A549 (cell line): Measurements from ENCODE around the gene TPSG1. TPM values are rescaled to one million over a fixed set of nuclear protein-coding genes. Genes with fewer than 3 reads are reported as not detected.
"Not testable (repeated sequence)": the region's sequence is repeated elsewhere in the genome, so short reads cannot be mapped to it uniquely, and the experiment has no call there.

Source experiments
- ATAC-seq, 2 experiments: fragments of 200-7000 bp in 1 of 2; fragments of >200 bp in 1 of 2; cut with Nextera tagmentation in 1 of 2; cut with Tn5 transposase in 1 of 2; 3 replicates each; pipeline versions ENCODE4 v1.8.0 to v1.9.1; 2018 to 2020; ENCODE audit warnings: mild to moderate bottlenecking in 1 of 2, moderate library complexity in 1 of 2
- CTCF ChIA-PET: fragments of 300-600 bp; sonication (Branson Sonifier 250); formaldehyde crosslinking; extraction: SDS; loops from one replicate; lab custom pipeline; 2021; ENCODE audit warnings: antibody characterized with exemption, inconsistent platforms; lab: Yijun Ruan, JAX
- POLR2A ChIA-PET: fragments of 350-600 bp; formaldehyde crosslinking; extraction: SDS; loops from one replicate; lab custom pipeline; 2021; ENCODE audit warnings: antibody characterized with exemption, inconsistent platforms; lab: Yijun Ruan, JAX
- DNase-seq, 2 experiments: peaks; one replicate each; pipeline versions ENCODE4 v3.0.0 to v3.0.0-alpha.2; 2011 to 2016; ENCODE audit warnings: low read depth in 1 of 2, low spot score in 1 of 2
- FAIRE-seq: peaks from 2 replicates; lab custom pipeline; 2011; peaks lifted over from hg19 to GRCh38; lab: Jason Lieb, UNC
- H3K27ac ChIP-seq, 2 experiments: fragments of >200 bp; sonication (Bioruptor Twin); formaldehyde crosslinking; 3 replicates each; pipeline ENCODE4 v1.5.1; 2016 to 2017
- H3K4me1 ChIP-seq: fragments of >200 bp; sonication (Bioruptor Twin); formaldehyde crosslinking; 3 replicates; pipeline ENCODE4 v1.6.1; 2016
- H3K4me2 ChIP-seq: fragments of >200 bp; sonication (Bioruptor Twin); formaldehyde crosslinking; 3 replicates; pipeline ENCODE4 v1.6.1; 2016
- H3K4me3 ChIP-seq: fragments of >200 bp; sonication (Bioruptor Twin); formaldehyde crosslinking; 3 replicates; pipeline ENCODE4 v1.5.1; 2016
- H3K9me3 ChIP-seq: fragments of >200 bp; sonication (Bioruptor Twin); formaldehyde crosslinking; 3 replicates; pipeline ENCODE4 v1.6.1; 2016
- CBX8 ChIP-seq: fragments of 200-600 bp; sonication (generic); IDR thresholded peaks from 2 replicates; pipeline ENCODE4 v1.6.1; 2016
- CEBPB ChIP-seq, 2 experiments: fragments of >200 bp in 1 of 2; sonication (Bioruptor Twin) in 1 of 2; formaldehyde crosslinking in 1 of 2; IDR thresholded peaks; 2 replicates each; pipeline ENCODE4 v1.6.1; 2012 to 2016
- CHD2 ChIP-seq: fragments of 150-350 bp; IDR thresholded peaks from 2 replicates; pipeline ENCODE4 v1.6.1; 2014; ENCODE audit warnings: low read length; ENCODE audit not compliant: partially characterized antibody
- CHD4 ChIP-seq: fragments of 200-600 bp; sonication (generic); IDR thresholded peaks from 2 replicates; pipeline ENCODE4 v1.6.1; 2016; ENCODE audit warnings: antibody characterized with exemption, mild to moderate bottlenecking, borderline replicate concordance
- ELK1 ChIP-seq: fragments of 150-350 bp; IDR thresholded peaks from 2 replicates; pipeline ENCODE4 v1.6.1; 2014; ENCODE audit warnings: low read depth, mild to moderate bottlenecking, low read length
- EP300 ChIP-seq, 2 experiments: fragments of >200 bp; sonication (Bioruptor Twin); formaldehyde crosslinking; IDR thresholded peaks; 2 replicates in 1 of 2; 3 replicates in 1 of 2; pipeline ENCODE4 v1.6.1; 2016 to 2017
- HMGXB4 ChIP-seq: fragments of 250-450 bp; sonication (Bioruptor Pico); IDR thresholded peaks from 2 replicates; pipeline ENCODE4 v1.5.0; 2021; ENCODE audit warnings: mild to moderate bottlenecking, moderate library complexity, borderline replicate concordance
- HOXB5 ChIP-seq: fragments of 250-450 bp; sonication (Bioruptor Pico); IDR thresholded peaks from 2 replicates; pipeline ENCODE4 v1.5.0; 2020; ENCODE audit warnings: mild to moderate bottlenecking, moderate library complexity
- JUN ChIP-seq, 2 experiments: fragments of >200 bp; sonication (Bioruptor Twin); formaldehyde crosslinking; IDR thresholded peaks; 2 replicates in 1 of 2; 3 replicates in 1 of 2; pipeline ENCODE4 v1.6.1; 2016 to 2017
- KDM1A ChIP-seq: fragments of 200-600 bp; sonication (generic); IDR thresholded peaks from 2 replicates; pipeline ENCODE4 v1.6.1; 2016; ENCODE audit warnings: low read depth, mild to moderate bottlenecking
- KDM5A ChIP-seq: fragments of 200-600 bp; sonication (generic); IDR thresholded peaks from 2 replicates; pipeline ENCODE4 v1.6.1; 2016; ENCODE audit warnings: antibody characterized with exemption, mild to moderate bottlenecking
- MYC ChIP-seq: IDR thresholded peaks from 2 replicates; pipeline ENCODE4 v1.6.1; 2012; ENCODE audit warnings: mild to moderate bottlenecking, inconsistent platforms, low read length, improper control_type of control experiment, borderline replicate concordance
- NFE2L2 ChIP-seq: fragments of 150-350 bp; conservative IDR thresholded peaks from 2 replicates; pipeline ENCODE4 v1.6.1; 2014; ENCODE audit warnings: low read length
- NR3C1 ChIP-seq: fragments of >200 bp; sonication (Bioruptor Twin); formaldehyde crosslinking; IDR thresholded peaks from 3 replicates; pipeline ENCODE4 v1.6.1; 2017
- RNF2 ChIP-seq: fragments of 200-600 bp; sonication (generic); IDR thresholded peaks from 2 replicates; pipeline ENCODE4 v1.6.1; 2016; ENCODE audit warnings: low read depth, mild to moderate bottlenecking, antibody characterized with exemption, moderate library complexity, borderline replicate concordance
- SREBF2 ChIP-seq: fragments of 450-650 bp; IDR thresholded peaks from 2 replicates; pipeline ENCODE4 v1.6.1; 2014; ENCODE audit warnings: mild to moderate bottlenecking, moderate library complexity
- TP53 ChIP-seq: fragments of 250-450 bp; sonication (Bioruptor Pico); IDR thresholded peaks from 2 replicates; pipeline ENCODE4 v1.5.0; 2021; ENCODE audit warnings: mild to moderate bottlenecking, moderate library complexity
- USF2 ChIP-seq: fragments of 450-650 bp; IDR thresholded peaks from 2 replicates; pipeline ENCODE4 v1.6.1; 2014; ENCODE audit warnings: antibody characterized with exemption
- ZFP36 ChIP-seq: fragments of 450-650 bp; IDR thresholded peaks from 2 replicates; pipeline ENCODE4 v1.6.1; 2014; ENCODE audit warnings: borderline replicate concordance; ENCODE audit not compliant: partially characterized antibody
- ZNF302 ChIP-seq: fragments of 250-450 bp; sonication (Bioruptor Pico); IDR thresholded peaks from 2 replicates; pipeline ENCODE4 v1.9.0; 2021; ENCODE audit warnings: inconsistent platforms, mild to moderate bottlenecking, moderate library complexity
- WGBS: methylation state at CpG from one replicate; pipeline ENCODE4 v1.1.6; 2017; ENCODE audit errors: missing lambda C conversion rate; 5-methylcytosine and 5-hydroxymethylcytosine counted together
- polyA plus RNA-seq, 4 experiments: library from polyadenylated mRNA; depleted of rRNA in 3 of 4; stranded (reverse); fragments of >200 nt; fragmentation: RNase III in 1 of 4; extraction: RNeasy Plus Mini Kit Qiagen cat#74134 plus additional on column Dnase treatment in 1 of 4; gene quantifications; 2 replicates in 3 of 4; 3 replicates in 1 of 4; pipeline ENCODE4 v1.2.3, GENCODE V29; 2011 to 2017

TPSG1 gene
- polyA plus RNA-seq, 2 of the 4 experiments (the other 2 are of a cell fraction), result not detected

- WGBS, result 66% methylated on average over 6 of the region's 9 CpGs
- CTCF ChIA-PET, result interaction anchor here (2.2 to 5.8 kb wide), 6 partner anchors 10 to 128 kb away, joined by 9 to 53 read pairs (median 13); no protein-coding TSS in a partner anchor
These were observed 32.5 kb downstream of the TPSG1 start for GRCh38 chr16:1192384-1193073.

GRCh38 chr16:1190789-1191188 is 34.3 kb downstream of the TPSG1 start:
- peaks cover 27% of the 10 kb centered on the region for H3K4me1 ChIP-seq
- 81% methylated on average over 4 of the region's 11 CpGs for WGBS
- POLR2A ChIA-PET, FAIRE-seq, H3K4me3 ChIP-seq, ATAC-seq, H3K9me3 ChIP-seq, DNase-seq, H3K27ac ChIP-seq, H3K4me2 ChIP-seq: not testable (repeated sequence)
- CTCF ChIA-PET, result interaction anchor here (1.0 to 1.2 kb wide), 4 partner anchors 11 to 85 kb away, joined by 3 to 5 read pairs (median 3); no protein-coding TSS in a partner anchor

More at GRCh38 chr16:1192384-1193073, 32.5 kb downstream of the TPSG1 start:
- no peak overlapping the region for H3K4me3 ChIP-seq
- POLR2A ChIA-PET, result no interaction called here
- H3K4me1 ChIP-seq, result peaks cover 27% of the 10 kb centered on the region
- no peak for DNase-seq
- FAIRE-seq, result no peak
- H3K4me2 ChIP-seq, result no peak overlapping the region
- peak overlapping the region in 1 of 2 experiments; percentile 7; a peak in 1 of 6 replicates for H3K27ac ChIP-seq
- peak; percentile 23 to 34; a peak in 3 of 6 replicates for ATAC-seq
- H3K9me3 ChIP-seq, result no peaks in the 10 kb centered on the region
- TF ChIP-seq KDM1A, result no peak
- TF ChIP-seq TP53, result no peak
- no peak for TF ChIP-seq CEBPB (IDR thresholded peaks at IDR 0.05)

GRCh38 chr16:1189455-1189854 is 35.6 kb downstream of the TPSG1 start:
- TF ChIP-seq HOXB5, result no peak
- no peak for TF ChIP-seq ELK1
- TF ChIP-seq EP300 (IDR thresholded peaks at IDR 0.05), result no peak
- no peak for TF ChIP-seq CHD4
- no peak for TF ChIP-seq ZFP36
- no peak for TF ChIP-seq ZNF302 (CRISPR knock-in tag)
- no peak for TF ChIP-seq RNF2
- no peak for TF ChIP-seq USF2
- TF ChIP-seq CHD2, result no peak
- TF ChIP-seq NR3C1, result no peak
- TF ChIP-seq KDM5A, result no peak
- no peak for TF ChIP-seq CBX8
- TF ChIP-seq NFE2L2, result no peak
- TF ChIP-seq JUN (IDR thresholded peaks at IDR 0.05), result no peak
- no peak for TF ChIP-seq MYC
- TF ChIP-seq HMGXB4 (CRISPR knock-in tag), result no peak
- no peak for TF ChIP-seq SREBF2
- CTCF ChIA-PET, result interaction anchor here (0.7 to 2.5 kb wide), 5 partner anchors 30 to 89 kb away, joined by 4 to 7 read pairs (median 4); no protein-coding TSS in a partner anchor
- Histone ChIP-seq H3K27ac (no peak overlapping the region), H3K4me3 (no peak overlapping the region), H3K4me2 (no peak overlapping the region), H3K4me1 (peaks cover 22% of the 10 kb centered on the region), H3K9me3 (no peaks in the 10 kb centered on the region)
- 68% methylated on average over 7 of the region's 7 CpGs for WGBS
- POLR2A ChIA-PET, result no interaction called here
- FAIRE-seq (no peak), ATAC-seq (no peak), DNase-seq (no peak)
